CD1c-positive myeloid dendritic cell (primary cell): Measurements from ENCODE around the gene ASAP2.

Source experiments
- DNase-seq: peaks from one replicate; pipeline ENCODE4 v3.0.0-alpha.2; 2016; ENCODE audit errors: extremely low spot score

Gene ASAP2

GRCh38 chr2:9424447-9425164, 218.0 kb downstream of the ASAP2 start:
- DNase-seq, result no peak

GRCh38 chr2:9428965-9429577, 222.5 kb downstream of the ASAP2 start:
- DNase-seq, result no peak

GRCh38 chr2:9430316-9431293, 224.0 kb downstream of the ASAP2 start:
- no peak for DNase-seq

- DNase-seq, result no peak
Measured at GRCh38 chr2:9434489-9434888, 227.9 kb downstream of the ASAP2 start.

GRCh38 chr2:9439536-9439935, 232.9 kb downstream of the ASAP2 start:
- DNase-seq, result no peak

- no peak for DNase-seq
Measured at GRCh38 chr2:9440058-9440727, 233.6 kb downstream of the ASAP2 start.

GRCh38 chr2:9441556-9441955, 234.9 kb downstream of the ASAP2 start:
- DNase-seq, result no peak

GRCh38 chr2:9443526-9443925, 236.9 kb downstream of the ASAP2 start:
- no peak for DNase-seq

- no peak for DNase-seq
Measured at GRCh38 chr2:9445089-9445488, 238.5 kb downstream of the ASAP2 start.

GRCh38 chr2:9451231-9451630, 244.6 kb downstream of the ASAP2 start:
- no peak for DNase-seq
